GM12878 (cell line): ENCODE data around the gene RAB8A. TPM values are rescaled to one million over a fixed set of nuclear protein-coding genes. Genes with fewer than 3 reads are reported as not detected.

Source experiments
- ASH2L ChIP-seq: fragments of 300-600, 200-600 bp; sonication (generic); IDR thresholded peaks from 2 replicates; pipeline ENCODE4 v1.6.1; 2017; ENCODE audit warnings: low read depth, mild to moderate bottlenecking, borderline replicate concordance
- CBFB ChIP-seq: IDR thresholded peaks from 2 replicates; pipeline ENCODE4 v1.6.1; 2016; ENCODE audit warnings: antibody characterized with exemption, low read depth
- CHD1 ChIP-seq: IDR thresholded peaks from 2 replicates; pipeline ENCODE4 v1.6.1; 2012; ENCODE audit warnings: low read depth, low read length, improper control_type of control experiment
- GABPA ChIP-seq: IDR thresholded peaks from 2 replicates; pipeline ENCODE4 v1.6.1; 2014; ENCODE audit warnings: antibody characterized with exemption, low read depth, mild to moderate bottlenecking, inconsistent platforms
- HCFC1 ChIP-seq: fragments of 150-350 bp; IDR thresholded peaks from 2 replicates; pipeline ENCODE4 v1.6.1; 2014; ENCODE audit warnings: low read length
- KDM1A ChIP-seq: fragments of 200-600 bp; sonication (generic); IDR thresholded peaks from 2 replicates; pipeline ENCODE4 v1.6.1; 2016; ENCODE audit warnings: borderline replicate concordance
- MYB ChIP-seq: fragments of 150-350 bp; IDR thresholded peaks from 2 replicates; pipeline ENCODE4 v1.6.1; 2014; ENCODE audit warnings: mild to moderate bottlenecking, low read depth, low read length, borderline replicate concordance
- NFXL1 ChIP-seq: fragments of 450-650 bp; IDR thresholded peaks from 2 replicates; pipeline ENCODE4 v1.6.1; 2017; ENCODE audit warnings: antibody characterized with exemption, mild to moderate bottlenecking, borderline replicate concordance
- PAX5 ChIP-seq: IDR thresholded peaks from 2 replicates; pipeline ENCODE4 v1.6.1; 2011; ENCODE audit warnings: low read depth, low read length, borderline replicate concordance
- PAX8 ChIP-seq: fragments of 450-650 bp; IDR thresholded peaks from 2 replicates; pipeline ENCODE4 v1.6.1; 2017; ENCODE audit warnings: mild to moderate bottlenecking, moderate library complexity
- REST ChIP-seq: IDR thresholded peaks from 2 replicates; pipeline ENCODE4 v1.6.1; 2012; ENCODE audit warnings: mild to moderate bottlenecking, low read depth, low read length
- SMAD5 ChIP-seq: IDR thresholded peaks from 2 replicates; pipeline ENCODE4 v1.6.1; 2016; ENCODE audit warnings: antibody characterized with exemption, low read depth
- SP1 ChIP-seq: IDR thresholded peaks from one replicate; pipeline ENCODE4 v1.6.1; 2011; ENCODE audit warnings: low read depth, low read length
- SUZ12 ChIP-seq: fragments of 200-600 bp; sonication (generic); IDR thresholded peaks from one replicate; pipeline ENCODE4 v1.6.1; 2018; ENCODE audit warnings: antibody characterized with exemption, mild to moderate bottlenecking; ENCODE audit not compliant: unreplicated experiment
- TCF12 ChIP-seq: IDR thresholded peaks from 2 replicates; pipeline ENCODE4 v1.6.1; 2011; ENCODE audit warnings: low read depth, mild to moderate bottlenecking, low read length
- WRNIP1 ChIP-seq: IDR thresholded peaks from 2 replicates; pipeline ENCODE4 v1.6.1; 2011; ENCODE audit warnings: low read depth, low read length, improper control_type of control experiment, borderline replicate concordance
- ZNF217 ChIP-seq: fragments of 450-650 bp; IDR thresholded peaks from 2 replicates; pipeline ENCODE4 v1.6.1; 2017; ENCODE audit warnings: antibody characterized with exemption, mild to moderate bottlenecking
- polyA plus RNA-seq, 11 experiments: library from polyadenylated mRNA; depleted of rRNA in 4 of 11; unstranded in 6 of 11; stranded (reverse) in 5 of 11; fragments of >200 nt; fragmentation: Nextera tagmentation in 4 of 11; fragmentation: Illumina TruSeq in 1 of 11; extraction: Ambion mirVana in 4 of 11; extraction: Trizol in 1 of 11; gene quantifications; 1 replicate in 1 of 11; 2 replicates in 10 of 11; pipeline versions ENCODE4 v1.2.1 to v1.2.3, GENCODE V29; 2011 to 2016; ENCODE audit warnings: inconsistent platforms in 2 of 11, missing spikeins in 2 of 11, low read depth in 1 of 11
- total RNA-seq, 4 experiments: library from RNA; depleted of rRNA in 3 of 4; stranded (reverse); fragments of >200 nt in 3 of 4; fragmentation: Illumina TruSeq in 1 of 4; extraction: Trizol in 1 of 4; gene quantifications; 2 replicates each; pipeline versions ENCODE4 v1.2.1 to v1.2.3, GENCODE V29; 2013 to 2021
- TF ChIP-seq, protein P1 (sequence below): fragments of 450-650 bp; formaldehyde crosslinking; IDR thresholded peaks from 2 replicates; pipeline ENCODE4 v1.4.0; 2020; ENCODE audit warnings: mild to moderate bottlenecking, moderate library complexity
- TF ChIP-seq, protein P2 (sequence below): fragments of 450-650 bp; IDR thresholded peaks from 2 replicates; pipeline ENCODE4 v1.6.1; 2017; ENCODE audit warnings: mild to moderate bottlenecking, moderate library complexity

The RAB8A gene
- total and polyA plus RNA-seq, 10 of the 15 experiments (the other 5 are each of a cell fraction or from before 2014, with no cell fraction given): 23.9 to 314 (median 185) TPM

DNA sequence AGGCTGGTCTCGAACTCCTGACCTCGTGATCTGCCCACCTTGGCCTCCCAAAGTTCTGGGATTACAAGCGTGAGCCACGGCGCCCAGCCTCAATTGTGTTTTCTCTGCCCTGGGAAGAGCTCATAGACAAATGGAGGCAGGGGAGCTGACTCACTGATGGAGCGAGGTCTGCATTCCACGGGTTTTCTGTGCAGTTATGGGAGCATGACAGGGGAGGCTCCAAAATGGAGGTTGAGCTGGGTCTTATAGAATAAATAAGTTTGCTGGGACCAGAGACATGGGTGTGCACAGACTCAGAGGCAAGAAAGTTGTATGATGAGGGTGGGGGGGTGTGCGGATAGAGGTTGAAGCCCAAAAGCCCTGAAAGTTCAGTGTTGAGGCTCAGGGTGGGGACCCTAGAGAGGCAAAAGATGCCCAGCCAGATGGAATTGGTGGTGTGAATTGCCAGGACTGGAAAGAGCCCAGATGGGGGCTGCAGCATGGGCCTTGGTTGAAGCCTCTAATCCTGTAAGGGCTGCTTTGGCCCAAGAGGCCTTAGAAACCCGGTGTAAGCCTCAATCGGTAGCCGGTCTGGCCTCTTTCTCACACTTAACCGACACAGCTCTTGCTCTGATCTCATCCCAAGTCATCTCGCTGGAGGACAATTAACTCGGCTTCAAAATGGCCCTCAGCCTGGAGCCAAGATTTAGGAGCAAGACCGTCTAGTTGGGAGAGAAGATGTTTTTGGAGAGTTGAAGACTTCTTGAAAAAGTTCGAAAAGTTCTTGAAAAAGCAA lies 33.5 kb upstream of the RAB8A start (continued):
- no peak for TF ChIP-seq ZNF217
- TF ChIP-seq, protein P1, sequence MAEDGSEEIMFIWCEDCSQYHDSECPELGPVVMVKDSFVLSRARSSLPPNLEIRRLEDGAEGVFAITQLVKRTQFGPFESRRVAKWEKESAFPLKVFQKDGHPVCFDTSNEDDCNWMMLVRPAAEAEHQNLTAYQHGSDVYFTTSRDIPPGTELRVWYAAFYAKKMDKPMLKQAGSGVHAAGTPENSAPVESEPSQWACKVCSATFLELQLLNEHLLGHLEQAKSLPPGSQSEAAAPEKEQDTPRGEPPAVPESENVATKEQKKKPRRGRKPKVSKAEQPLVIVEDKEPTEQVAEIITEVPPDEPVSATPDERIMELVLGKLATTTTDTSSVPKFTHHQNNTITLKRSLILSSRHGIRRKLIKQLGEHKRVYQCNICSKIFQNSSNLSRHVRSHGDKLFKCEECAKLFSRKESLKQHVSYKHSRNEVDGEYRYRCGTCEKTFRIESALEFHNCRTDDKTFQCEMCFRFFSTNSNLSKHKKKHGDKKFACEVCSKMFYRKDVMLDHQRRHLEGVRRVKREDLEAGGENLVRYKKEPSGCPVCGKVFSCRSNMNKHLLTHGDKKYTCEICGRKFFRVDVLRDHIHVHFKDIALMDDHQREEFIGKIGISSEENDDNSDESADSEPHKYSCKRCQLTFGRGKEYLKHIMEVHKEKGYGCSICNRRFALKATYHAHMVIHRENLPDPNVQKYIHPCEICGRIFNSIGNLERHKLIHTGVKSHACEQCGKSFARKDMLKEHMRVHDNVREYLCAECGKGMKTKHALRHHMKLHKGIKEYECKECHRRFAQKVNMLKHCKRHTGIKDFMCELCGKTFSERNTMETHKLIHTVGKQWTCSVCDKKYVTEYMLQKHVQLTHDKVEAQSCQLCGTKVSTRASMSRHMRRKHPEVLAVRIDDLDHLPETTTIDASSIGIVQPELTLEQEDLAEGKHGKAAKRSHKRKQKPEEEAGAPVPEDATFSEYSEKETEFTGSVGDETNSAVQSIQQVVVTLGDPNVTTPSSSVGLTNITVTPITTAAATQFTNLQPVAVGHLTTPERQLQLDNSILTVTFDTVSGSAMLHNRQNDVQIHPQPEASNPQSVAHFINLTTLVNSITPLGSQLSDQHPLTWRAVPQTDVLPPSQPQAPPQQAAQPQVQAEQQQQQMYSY (CRISPR knock-in tag): no peak
- TF ChIP-seq, protein P2, sequence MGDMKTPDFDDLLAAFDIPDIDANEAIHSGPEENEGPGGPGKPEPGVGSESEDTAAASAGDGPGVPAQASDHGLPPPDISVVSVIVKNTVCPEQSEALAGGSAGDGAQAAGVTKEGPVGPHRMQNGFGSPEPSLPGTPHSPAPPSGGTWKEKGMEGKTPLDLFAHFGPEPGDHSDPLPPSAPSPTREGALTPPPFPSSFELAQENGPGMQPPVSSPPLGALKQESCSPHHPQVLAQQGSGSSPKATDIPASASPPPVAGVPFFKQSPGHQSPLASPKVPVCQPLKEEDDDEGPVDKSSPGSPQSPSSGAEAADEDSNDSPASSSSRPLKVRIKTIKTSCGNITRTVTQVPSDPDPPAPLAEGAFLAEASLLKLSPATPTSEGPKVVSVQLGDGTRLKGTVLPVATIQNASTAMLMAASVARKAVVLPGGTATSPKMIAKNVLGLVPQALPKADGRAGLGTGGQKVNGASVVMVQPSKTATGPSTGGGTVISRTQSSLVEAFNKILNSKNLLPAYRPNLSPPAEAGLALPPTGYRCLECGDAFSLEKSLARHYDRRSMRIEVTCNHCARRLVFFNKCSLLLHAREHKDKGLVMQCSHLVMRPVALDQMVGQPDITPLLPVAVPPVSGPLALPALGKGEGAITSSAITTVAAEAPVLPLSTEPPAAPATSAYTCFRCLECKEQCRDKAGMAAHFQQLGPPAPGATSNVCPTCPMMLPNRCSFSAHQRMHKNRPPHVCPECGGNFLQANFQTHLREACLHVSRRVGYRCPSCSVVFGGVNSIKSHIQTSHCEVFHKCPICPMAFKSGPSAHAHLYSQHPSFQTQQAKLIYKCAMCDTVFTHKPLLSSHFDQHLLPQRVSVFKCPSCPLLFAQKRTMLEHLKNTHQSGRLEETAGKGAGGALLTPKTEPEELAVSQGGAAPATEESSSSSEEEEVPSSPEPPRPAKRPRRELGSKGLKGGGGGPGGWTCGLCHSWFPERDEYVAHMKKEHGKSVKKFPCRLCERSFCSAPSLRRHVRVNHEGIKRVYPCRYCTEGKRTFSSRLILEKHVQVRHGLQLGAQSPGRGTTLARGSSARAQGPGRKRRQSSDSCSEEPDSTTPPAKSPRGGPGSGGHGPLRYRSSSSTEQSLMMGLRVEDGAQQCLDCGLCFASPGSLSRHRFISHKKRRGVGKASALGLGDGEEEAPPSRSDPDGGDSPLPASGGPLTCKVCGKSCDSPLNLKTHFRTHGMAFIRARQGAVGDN: 0 out of 2 replicates have a peak, but pooled peaks have one; percentile 46
- no peak for TF ChIP-seq HCFC1
- TF ChIP-seq WRNIP1: peak; percentile 46; the same call in 1 of the 2 replicates
- TF ChIP-seq REST: no peak
- TF ChIP-seq SMAD5: peak; percentile 23; the same call in 1 of the 2 replicates
- no peak for TF ChIP-seq NFXL1
- no peak for TF ChIP-seq PAX8
- TF ChIP-seq CHD1: peak; percentile 53; the same call in 1 of the 2 replicates
- no peak for TF ChIP-seq KDM1A
- no peak for TF ChIP-seq TCF12
- TF ChIP-seq MYB: no peak
- TF ChIP-seq SUZ12: no peak
- no peak for TF ChIP-seq GABPA
- no peak for TF ChIP-seq PAX5
- TF ChIP-seq CBFB: no peak
- 0 out of 2 replicates have a peak, but pooled peaks have one; percentile 38 for TF ChIP-seq ASH2L
- no peak for TF ChIP-seq SP1
